SK-N-SH (cell line): Measurements from ENCODE around the gene MYH10. TPM values are rescaled to one million over a fixed set of nuclear protein-coding genes. Genes with fewer than 3 reads are reported as not detected.

Experiments
- CTCF ChIA-PET: fragments of 300-600, 350-600 bp; formaldehyde crosslinking; extraction: SDS; loops from one replicate; lab custom pipeline; 2021; lab: Yijun Ruan, JAX
- POLR2A ChIA-PET: fragments of 350-600 bp; sonication (Branson Sonifier 250); formaldehyde crosslinking; extraction: SDS; loops from one replicate; lab custom pipeline; 2020; ENCODE audit warnings: antibody characterized with exemption, inconsistent platforms; lab: Yijun Ruan, JAX
- DNase-seq: peaks from one replicate; pipeline ENCODE4 v3.0.0; 2012
- H2AFZ ChIP-seq: fragments of 200-600 bp; sonication (generic); 2 replicates; pipeline ENCODE4 v1.8.1; 2016; ENCODE audit warnings: antibody characterized with exemption, mild to moderate bottlenecking, low read depth
- H3F3A ChIP-seq: fragments of 200-600 bp; sonication (generic); replicated peaks from 2 replicates; pipeline ENCODE3; 2016; ENCODE audit warnings: antibody characterized with exemption, mild to moderate bottlenecking; ENCODE audit not compliant: insufficient read depth
- H3K27ac ChIP-seq, 2 experiments: fragments of 200-500 bp in 1 of 2; fragments of 200-600 bp in 1 of 2; sonication (Bioruptor generic) in 1 of 2; sonication (generic), shearing (Covaris generic) in 1 of 2; 2 replicates each; pipeline versions ENCODE4 v1.5.1 to v1.6.1; 2014 to 2016; ENCODE audit warnings: low read depth in 2 of 2, inconsistent platforms in 1 of 2, low read length in 1 of 2, mild to moderate bottlenecking in 1 of 2, mixed read lengths in 1 of 2
- H3K27me3 ChIP-seq: fragments of 200-600 bp; sonication (generic), shearing (Covaris generic); 2 replicates; pipeline ENCODE4 v1.6.1; 2016; ENCODE audit warnings: mixed run types; ENCODE audit not compliant: insufficient read depth
- H3K36me3 ChIP-seq, 2 experiments: fragments of 200-500 bp in 1 of 2; fragments of 200-600 bp in 1 of 2; sonication (Bioruptor generic) in 1 of 2; sonication (generic) in 1 of 2; replicated peaks in 1 of 2; 2 replicates each; pipeline versions ENCODE3 to v1.5.1; 2014 to 2016; ENCODE audit warnings: low read length in 1 of 2, mild to moderate bottlenecking in 1 of 2; ENCODE audit not compliant: insufficient read depth in 2 of 2, control insufficient read depth in 1 of 2
- H3K4me1 ChIP-seq, 2 experiments: fragments of 200-500 bp in 1 of 2; fragments of 200-600 bp in 1 of 2; sonication (Bioruptor generic) in 1 of 2; sonication (generic), shearing (Covaris generic) in 1 of 2; 2 replicates each; pipeline versions ENCODE4 v1.5.1 to v1.6.1; 2014 to 2016; ENCODE audit warnings: low read depth in 1 of 2, low read length in 1 of 2, mixed run types in 1 of 2; ENCODE audit not compliant: insufficient read depth in 2 of 2, control insufficient read depth in 1 of 2
- H3K4me2 ChIP-seq: fragments of 200-600 bp; sonication (generic), shearing (Covaris generic); 2 replicates; pipeline ENCODE4 v1.6.1; 2017; ENCODE audit warnings: mixed run types
- H3K4me3 ChIP-seq, 2 experiments: fragments of 200-500 bp in 1 of 2; fragments of 200-600 bp in 1 of 2; sonication (Bioruptor generic) in 1 of 2; sonication (generic), shearing (Covaris generic) in 1 of 2; 2 replicates each; pipeline versions ENCODE4 v1.5.1 to v1.8.1; 2014 to 2016; ENCODE audit warnings: low read depth in 2 of 2, inconsistent platforms in 1 of 2, low read length in 1 of 2, mild to moderate bottlenecking in 1 of 2, mixed read lengths in 1 of 2, moderate library complexity in 1 of 2
- H3K79me2 ChIP-seq: fragments of 200-600 bp; sonication (generic); 2 replicates; pipeline ENCODE4 v1.8.1; 2017; ENCODE audit warnings: mild to moderate bottlenecking; ENCODE audit not compliant: insufficient read depth
- H3K9ac ChIP-seq: fragments of 200-600 bp; sonication (generic); 2 replicates; pipeline ENCODE4 v1.6.1; 2017; ENCODE audit warnings: mixed run types
- H3K9me2 ChIP-seq: fragments of 200-600 bp; sonication (generic); 2 replicates; pipeline ENCODE4 v1.6.1; 2017; ENCODE audit warnings: mixed run types
- H3K9me3 ChIP-seq: fragments of 200-600 bp; sonication (generic); 2 replicates; pipeline ENCODE4 v1.6.1; 2017; ENCODE audit warnings: mixed run types, mild to moderate bottlenecking, moderate library complexity
- H4K20me1 ChIP-seq: fragments of 200-600 bp; sonication (generic); 2 replicates; pipeline ENCODE4 v1.6.1; 2017; ENCODE audit warnings: mild to moderate bottlenecking, mixed run types; ENCODE audit not compliant: insufficient read depth
- EZH2phosphoT487 ChIP-seq: fragments of 200-600 bp; sonication (generic); IDR thresholded peaks from 2 replicates; pipeline ENCODE4 v1.6.1; 2017; ENCODE audit warnings: low read depth, mixed run types, mild to moderate bottlenecking, antibody characterized with exemption, moderate library complexity, borderline replicate concordance
- GATA2 ChIP-seq: sonication (generic); formaldehyde crosslinking; IDR thresholded peaks from 2 replicates; pipeline ENCODE4 v1.5.0; 2020; ENCODE audit warnings: mild to moderate bottlenecking, missing genetic modification reagents
- MXI1 ChIP-seq: IDR thresholded peaks from 2 replicates; pipeline ENCODE4 v1.6.1; 2012; ENCODE audit warnings: mild to moderate bottlenecking, low read depth, low read length, improper control_type of control experiment
- RFX5 ChIP-seq: IDR thresholded peaks from 2 replicates; pipeline ENCODE4 v1.6.1; 2012; ENCODE audit warnings: mild to moderate bottlenecking, improper control_type of control experiment, low read length
- WGBS: methylation state at CpG from one replicate; pipeline ENCODE4 v1.1.6; 2017; ENCODE audit warnings: low lambda C conversion rate; 5-methylcytosine and 5-hydroxymethylcytosine counted together
- polyA plus RNA-seq, 3 experiments: library from polyadenylated mRNA; depleted of rRNA; stranded (reverse); fragments of >200 nt; gene quantifications; 2 replicates each; pipeline ENCODE4 v1.2.3, GENCODE V29; 2012
- TF ChIP-seq, protein P1 (sequence below): fragments of 150-350 bp; IDR thresholded peaks from 2 replicates; pipeline ENCODE4 v1.6.1; 2017; ENCODE audit warnings: antibody characterized with exemption, low read length, low read depth, borderline replicate concordance
- TF ChIP-seq, protein P2 (sequence below): IDR thresholded peaks from 2 replicates; pipeline ENCODE4; 2012
- TF ChIP-seq, protein P3 (sequence below): IDR thresholded peaks from 2 replicates; pipeline ENCODE4 v1.6.1; 2012; ENCODE audit warnings: mild to moderate bottlenecking, low read depth, low read length, moderate library complexity

Gene MYH10
- polyA plus RNA-seq, 1 of the 3 experiments (the other 2 are of a cell fraction): 64.2 TPM

DNA sequence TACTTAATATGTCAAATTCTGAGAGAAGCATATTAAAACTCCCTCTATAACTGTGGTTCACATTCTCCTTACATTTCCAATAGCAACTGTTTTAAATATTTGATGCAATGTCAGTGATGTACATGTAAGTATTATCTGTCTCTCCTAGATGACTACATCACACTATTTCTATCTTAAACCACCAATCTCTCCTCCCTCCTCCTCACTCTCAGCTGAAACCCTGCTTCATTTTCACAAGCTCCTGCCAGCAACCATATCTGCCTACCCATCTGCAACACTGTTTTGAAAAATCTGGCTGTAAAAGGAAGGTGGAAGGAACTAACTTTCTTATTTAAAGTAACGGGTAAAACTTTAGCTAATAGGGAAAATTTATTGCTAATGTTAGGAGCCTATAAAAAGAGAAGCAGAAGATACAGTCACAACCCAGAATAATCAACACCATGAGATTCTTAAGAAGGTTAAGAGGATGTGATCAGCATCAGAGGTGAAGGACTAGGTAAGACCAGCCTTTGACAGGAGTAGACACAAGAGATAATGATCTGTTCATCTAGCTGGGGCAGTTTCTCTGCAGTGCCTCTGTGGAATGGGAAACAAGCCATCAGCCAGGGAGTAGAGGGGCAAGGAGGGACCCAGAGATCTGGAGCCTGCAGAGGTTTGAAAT is 31.0 kb downstream of the MYH10 start:
- H4K20me1 ChIP-seq: no peaks in the 10 kb centered on the region; the same call in 1 of the 2 replicates
- no peak for DNase-seq
- H3K4me2 ChIP-seq: no peak overlapping the region
- H2AFZ ChIP-seq: no peak overlapping the region
- ChIA-PET CTCF (no interaction called here), POLR2A (no interaction called here)
- H3K36me3 ChIP-seq: peaks cover 11 to 44% of the 10 kb centered on the region in 2 experiments
- no peak overlapping the region for H3K27ac ChIP-seq
- H3K9ac ChIP-seq: no peak overlapping the region
- H3K9me2 ChIP-seq: no peaks in the 10 kb centered on the region
- H3K4me3 ChIP-seq: no peak overlapping the region
- no peak for TF ChIP-seq EZH2phosphoT487
- WGBS: 97% methylated on average over 1 of the region's 1 CpG
- peaks cover 0 to 3% of the 10 kb centered on the region in 2 experiments; a peak in 1 of 4 replicates for H3K4me1 ChIP-seq
- H3K79me2 ChIP-seq: peaks cover 35% of the 10 kb centered on the region
- no peaks in the 10 kb centered on the region for H3K9me3 ChIP-seq
- no peaks in the 10 kb centered on the region for H3K27me3 ChIP-seq
- peaks cover 5% of the 10 kb centered on the region for H3F3A ChIP-seq

GRCh38 chr17:8598913-8599312 is 31.6 kb downstream of the MYH10 start:
- Histone ChIP-seq H3K36me3 (peaks cover 6 to 44% of the 10 kb centered on the region in 2 experiments), H3K4me2 (no peak overlapping the region), H3K9ac (no peak overlapping the region), H2AFZ (no peak overlapping the region), H3K4me3 (no peak overlapping the region), H3F3A (peaks cover 5% of the 10 kb centered on the region), H3K27ac (no peak overlapping the region), H3K9me2 (no peaks in the 10 kb centered on the region), H3K27me3 (no peaks in the 10 kb centered on the region), H3K4me1 (peaks cover 0 to 3% of the 10 kb centered on the region in 2 experiments; a peak in 1 of 4 replicates), H3K9me3 (no peaks in the 10 kb centered on the region), H4K20me1 (no peaks in the 10 kb centered on the region; the same call in 1 of the 2 replicates), H3K79me2 (peaks cover 38% of the 10 kb centered on the region; the same call in 1 of the 2 replicates)
- POLR2A ChIA-PET: no interaction called here
- 92% methylated on average over 1 of the region's 1 CpG for WGBS
- CTCF ChIA-PET: no interaction called here
- TF ChIP-seq, protein P1, sequence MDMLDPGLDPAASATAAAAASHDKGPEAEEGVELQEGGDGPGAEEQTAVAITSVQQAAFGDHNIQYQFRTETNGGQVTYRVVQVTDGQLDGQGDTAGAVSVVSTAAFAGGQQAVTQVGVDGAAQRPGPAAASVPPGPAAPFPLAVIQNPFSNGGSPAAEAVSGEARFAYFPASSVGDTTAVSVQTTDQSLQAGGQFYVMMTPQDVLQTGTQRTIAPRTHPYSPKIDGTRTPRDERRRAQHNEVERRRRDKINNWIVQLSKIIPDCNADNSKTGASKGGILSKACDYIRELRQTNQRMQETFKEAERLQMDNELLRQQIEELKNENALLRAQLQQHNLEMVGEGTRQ: no peak
- TF ChIP-seq MXI1 (no peak), RFX5 (no peak), EZH2phosphoT487 (no peak), GATA2 (no peak)
- TF ChIP-seq, protein P2, sequence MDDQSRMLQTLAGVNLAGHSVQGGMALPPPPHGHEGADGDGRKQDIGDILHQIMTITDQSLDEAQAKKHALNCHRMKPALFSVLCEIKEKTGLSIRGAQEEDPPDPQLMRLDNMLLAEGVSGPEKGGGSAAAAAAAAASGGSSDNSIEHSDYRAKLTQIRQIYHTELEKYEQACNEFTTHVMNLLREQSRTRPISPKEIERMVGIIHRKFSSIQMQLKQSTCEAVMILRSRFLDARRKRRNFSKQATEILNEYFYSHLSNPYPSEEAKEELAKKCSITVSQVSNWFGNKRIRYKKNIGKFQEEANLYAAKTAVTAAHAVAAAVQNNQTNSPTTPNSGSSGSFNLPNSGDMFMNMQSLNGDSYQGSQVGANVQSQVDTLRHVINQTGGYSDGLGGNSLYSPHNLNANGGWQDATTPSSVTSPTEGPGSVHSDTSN: no peak
- TF ChIP-seq, protein P3, sequence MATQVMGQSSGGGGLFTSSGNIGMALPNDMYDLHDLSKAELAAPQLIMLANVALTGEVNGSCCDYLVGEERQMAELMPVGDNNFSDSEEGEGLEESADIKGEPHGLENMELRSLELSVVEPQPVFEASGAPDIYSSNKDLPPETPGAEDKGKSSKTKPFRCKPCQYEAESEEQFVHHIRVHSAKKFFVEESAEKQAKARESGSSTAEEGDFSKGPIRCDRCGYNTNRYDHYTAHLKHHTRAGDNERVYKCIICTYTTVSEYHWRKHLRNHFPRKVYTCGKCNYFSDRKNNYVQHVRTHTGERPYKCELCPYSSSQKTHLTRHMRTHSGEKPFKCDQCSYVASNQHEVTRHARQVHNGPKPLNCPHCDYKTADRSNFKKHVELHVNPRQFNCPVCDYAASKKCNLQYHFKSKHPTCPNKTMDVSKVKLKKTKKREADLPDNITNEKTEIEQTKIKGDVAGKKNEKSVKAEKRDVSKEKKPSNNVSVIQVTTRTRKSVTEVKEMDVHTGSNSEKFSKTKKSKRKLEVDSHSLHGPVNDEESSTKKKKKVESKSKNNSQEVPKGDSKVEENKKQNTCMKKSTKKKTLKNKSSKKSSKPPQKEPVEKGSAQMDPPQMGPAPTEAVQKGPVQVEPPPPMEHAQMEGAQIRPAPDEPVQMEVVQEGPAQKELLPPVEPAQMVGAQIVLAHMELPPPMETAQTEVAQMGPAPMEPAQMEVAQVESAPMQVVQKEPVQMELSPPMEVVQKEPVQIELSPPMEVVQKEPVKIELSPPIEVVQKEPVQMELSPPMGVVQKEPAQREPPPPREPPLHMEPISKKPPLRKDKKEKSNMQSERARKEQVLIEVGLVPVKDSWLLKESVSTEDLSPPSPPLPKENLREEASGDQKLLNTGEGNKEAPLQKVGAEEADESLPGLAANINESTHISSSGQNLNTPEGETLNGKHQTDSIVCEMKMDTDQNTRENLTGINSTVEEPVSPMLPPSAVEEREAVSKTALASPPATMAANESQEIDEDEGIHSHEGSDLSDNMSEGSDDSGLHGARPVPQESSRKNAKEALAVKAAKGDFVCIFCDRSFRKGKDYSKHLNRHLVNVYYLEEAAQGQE: no peak
- no peak for DNase-seq
